Measurements from ENCODE around the gene UQCC5. TPM values are rescaled to one million over a fixed set of nuclear protein-coding genes. Genes with fewer than 3 reads are reported as not detected.

The UQCC5 gene
- total RNA-seq, 1 donor from 2014 or later = not detected

GRCh38 chr3:52520141-52520667 is 16.2 kb upstream of the UQCC5 start:
- H3K27me3 ChIP-seq = no peaks in the 10 kb centered on the region
- H3K27ac ChIP-seq = no peak overlapping the region
- DNase-seq (ENCODE audit: low spot score in 2 of 2) = no peak
- no peak for TF ChIP-seq CTCF (IDR thresholded peaks at IDR 0.05)
- intact Hi-C loops (cut with DNase I) = no loop called here
- no peaks in the 10 kb centered on the region for H3K9me3 ChIP-seq
- H3K4me1 ChIP-seq = peaks cover 0 to 4% of the 10 kb centered on the region in 2 donors
- peaks cover 0 to 5% of the 10 kb centered on the region in 2 donors for H3K36me3 ChIP-seq
- no peak overlapping the region for H3K4me3 ChIP-seq

DNA sequence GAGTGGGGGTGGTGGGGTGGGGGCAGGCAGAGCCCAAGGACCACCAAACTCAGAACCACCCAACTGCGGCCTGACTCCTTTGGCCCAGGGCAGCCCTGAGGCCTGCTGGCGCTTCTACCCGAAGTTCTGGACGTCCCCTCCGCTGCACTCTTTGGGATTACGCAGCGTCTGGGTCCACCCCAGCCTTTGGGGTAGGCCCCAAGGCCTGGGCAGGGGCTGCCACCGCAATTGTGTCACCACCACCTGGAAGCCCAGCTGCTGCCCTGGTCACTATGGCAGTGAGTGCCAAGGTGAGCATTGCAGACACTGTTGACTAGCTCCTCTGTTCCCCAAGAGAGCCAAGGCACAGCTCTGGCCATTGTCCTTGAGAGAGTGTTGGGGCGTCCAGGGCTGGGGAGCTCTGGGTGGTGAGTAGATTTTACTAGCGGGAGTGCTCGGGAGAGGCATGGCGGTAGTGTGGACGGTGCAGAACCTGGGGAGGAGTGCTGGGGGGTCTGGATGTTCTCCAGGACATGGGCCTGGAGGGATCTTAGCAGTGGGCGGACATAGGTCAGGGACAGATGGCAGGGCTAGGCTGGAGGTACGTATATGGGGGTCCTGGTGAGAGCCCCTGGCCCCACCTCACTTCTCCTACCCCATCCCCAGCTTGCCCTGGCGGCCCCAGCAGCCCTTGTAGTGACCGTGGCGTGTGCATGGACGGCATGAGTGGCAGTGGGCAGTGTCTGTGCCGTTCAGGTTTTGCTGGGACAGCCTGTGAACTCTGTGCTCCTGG is 15.5 kb upstream of the UQCC5 start:
- no peaks in the 10 kb centered on the region for H3K27me3 ChIP-seq
- no peak for TF ChIP-seq CTCF (IDR thresholded peaks at IDR 0.05)
- H3K36me3 ChIP-seq = peaks cover 0 to 5% of the 10 kb centered on the region in 2 donors
- no peak overlapping the region for H3K27ac ChIP-seq
- no peaks in the 10 kb centered on the region for H3K9me3 ChIP-seq
- DNase-seq (ENCODE audit: low spot score in 2 of 2) = no peak
- H3K4me1 ChIP-seq = peaks cover 0 to 11% of the 10 kb centered on the region in 2 donors
- intact Hi-C loops (cut with DNase I) = no loop called here
- H3K4me3 ChIP-seq = no peak overlapping the region

DNA sequence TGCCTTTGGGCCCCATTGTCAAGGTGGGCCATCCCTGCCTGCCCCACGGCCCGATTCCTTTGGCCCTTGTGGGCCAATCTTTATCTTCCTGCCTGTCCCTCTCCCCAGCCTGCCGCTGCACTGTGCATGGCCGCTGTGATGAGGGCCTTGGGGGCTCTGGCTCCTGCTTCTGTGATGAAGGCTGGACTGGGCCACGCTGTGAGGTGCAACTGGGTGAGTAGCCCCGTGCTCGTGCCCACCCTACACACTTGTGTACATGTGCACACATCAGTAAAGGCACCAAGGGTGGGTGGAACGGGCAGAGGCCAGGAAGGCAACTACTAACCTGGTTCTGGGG is 14.9 kb upstream of the UQCC5 start:
- no peak for TF ChIP-seq CTCF (IDR thresholded peaks at IDR 0.05)
- Histone ChIP-seq H3K4me3 (no peak overlapping the region), H3K27me3 (no peaks in the 10 kb centered on the region), H3K27ac (no peak overlapping the region), H3K4me1 (peaks cover 0 to 12% of the 10 kb centered on the region in 2 donors), H3K36me3 (peaks cover 0 to 5% of the 10 kb centered on the region in 2 donors), H3K9me3 (no peaks in the 10 kb centered on the region)
- intact Hi-C loops (cut with DNase I) = no loop called here
- DNase-seq (ENCODE audit: low spot score in 2 of 2) = no peak

- intact Hi-C loops (cut with DNase I) = no loop called here
- no peak overlapping the region for H3K4me3 ChIP-seq
- DNase-seq (ENCODE audit: low spot score in 2 of 2) = no peak
- peaks cover 0 to 12% of the 10 kb centered on the region in 2 donors for H3K4me1 ChIP-seq
- H3K9me3 ChIP-seq = no peaks in the 10 kb centered on the region
- no peaks in the 10 kb centered on the region for H3K27me3 ChIP-seq
- no peak for TF ChIP-seq CTCF (IDR thresholded peaks at IDR 0.05)
- H3K27ac ChIP-seq = no peak overlapping the region
- H3K36me3 ChIP-seq = peaks cover 0 to 5% of the 10 kb centered on the region in 2 donors
These were observed 14.3 kb upstream of the UQCC5 start for GRCh38 chr3:52521881-52522650.

GRCh38 chr3:52522651-52523251 is 13.7 kb upstream of the UQCC5 start:
- intact Hi-C loops (cut with DNase I) = no loop called here
- DNase-seq (ENCODE audit: low spot score in 2 of 2) = no peak
- Histone ChIP-seq H3K4me1 (peaks cover 0 to 12% of the 10 kb centered on the region in 2 donors), H3K9me3 (no peaks in the 10 kb centered on the region), H3K27ac (no peak overlapping the region), H3K27me3 (no peaks in the 10 kb centered on the region), H3K36me3 (peaks cover 3 to 9% of the 10 kb centered on the region in 2 donors), H3K4me3 (no peak overlapping the region)
- TF ChIP-seq CTCF (IDR thresholded peaks at IDR 0.05) = no peak
